ENCODE measurements around the gene CNN1.
A peak's percentile ranks its signal among the peaks of the same experiment; 100 is the strongest.
"Not testable (repeated sequence)": the region's sequence is repeated elsewhere in the genome, so short reads cannot be mapped to it uniquely, and the experiment has no call there.

Gene CNN1

GRCh38 chr19:11587975-11588631 is 49.5 kb downstream of the CNN1 start:
- no peak overlapping the region for H3K4me3 ChIP-seq (ENCODE audit: low read depth, low read length)
- DNase-seq (ENCODE audit: low read depth): no peak

GRCh38 chr19:11594084-11594483 is 55.4 kb downstream of the CNN1 start:
- DNase-seq (ENCODE audit: low read depth): no peak
- no peak overlapping the region for H3K4me3 ChIP-seq (ENCODE audit: low read depth, low read length)

- no peak for DNase-seq (ENCODE audit: low read depth)
- no peak overlapping the region for H3K4me3 ChIP-seq (ENCODE audit: low read depth, low read length)
These were observed 57.5 kb downstream of the CNN1 start for GRCh38 chr19:11596156-11596555.

GRCh38 chr19:11597202-11598102 is 58.8 kb downstream of the CNN1 start, which contains the start of gene ZNF627:
Gene ZNF627, plus strand, starts transcription at chr19:11597483. Its CDS starts 145 bp downstream, at chr19:11597628.
- DNase-seq (ENCODE audit: low read depth): peak; percentile 87
- peak within 1 kb of the TSS; percentile 96 for H3K4me3 ChIP-seq (ENCODE audit: low read depth, low read length)

- H3K4me3 ChIP-seq (ENCODE audit: low read depth, low read length): peak overlapping the region; percentile 96
- DNase-seq (ENCODE audit: low read depth): no peak
These were observed 59.4 kb downstream of the CNN1 start for GRCh38 chr19:11598103-11598483.

- H3K4me3 ChIP-seq (ENCODE audit: low read depth, low read length): peak overlapping the region; percentile 96
- no peak for DNase-seq (ENCODE audit: low read depth)
These were observed 60.1 kb downstream of the CNN1 start for GRCh38 chr19:11598746-11599145.

- H3K4me3 ChIP-seq (ENCODE audit: low read depth, low read length); DNase-seq (ENCODE audit: low read depth): not testable (repeated sequence)
These were observed 61.1 kb downstream of the CNN1 start for GRCh38 chr19:11599704-11600103.
